Type B pancreatic cell (in vitro differentiated cells): ENCODE results near the gene ATP8B4. TPM values are rescaled to one million over a fixed set of nuclear protein-coding genes. Genes with fewer than 3 reads are reported as not detected.

ENCODE experiments used
- DNase-seq: peaks from one replicate; pipeline ENCODE4 v3.0.0; 2021; ENCODE audit warnings: mixed read lengths; ENCODE audit not compliant: unreplicated experiment; ENCODE audit errors: extremely low spot score
- H3K27ac Mint-ChIP-seq: 2 replicates; pipeline ENCODE4 v1.8.0; 2021; ENCODE audit warnings: mild to moderate bottlenecking, mixed read lengths
- H3K27me3 Mint-ChIP-seq: 2 replicates; pipeline ENCODE4 v1.8.0; 2021; ENCODE audit warnings: mixed read lengths
- H3K36me3 Mint-ChIP-seq: 2 replicates; pipeline ENCODE4 v1.8.0; 2021; ENCODE audit warnings: mixed read lengths
- H3K4me1 Mint-ChIP-seq: one replicate; pipeline ENCODE4 v1.8.0; 2021; ENCODE audit warnings: mixed read lengths; ENCODE audit not compliant: unreplicated experiment
- H3K4me3 Mint-ChIP-seq: 2 replicates; pipeline ENCODE4 v1.8.0; 2021; ENCODE audit warnings: mild to moderate bottlenecking, mixed read lengths
- H3K9me3 Mint-ChIP-seq: 2 replicates; pipeline ENCODE4 v1.8.0; 2021; ENCODE audit warnings: mixed read lengths
- total RNA-seq: library from RNA; stranded (reverse); gene quantifications from 2 replicates; pipeline ENCODE4 v1.2.1, GENCODE V29; 2021; ENCODE audit warnings: low replicate concordance
- TF ChIP-seq, protein P1 (sequence below): fragments of 200-600 bp; sonication (generic); conservative IDR thresholded peaks from 2 replicates; pipeline ENCODE4 v1.5.0; 2021; ENCODE audit warnings: antibody characterized with exemption, mild to moderate bottlenecking

The ATP8B4 gene
- total RNA-seq, 1 donor from 2014 or later, result 2.2 TPM

GRCh38 chr15:50113187-50113505 is 5.9 kb downstream of the ATP8B4 start:
- no peaks in the 10 kb centered on the region for H3K9me3 Mint-ChIP-seq
- TF ChIP-seq, protein P1, sequence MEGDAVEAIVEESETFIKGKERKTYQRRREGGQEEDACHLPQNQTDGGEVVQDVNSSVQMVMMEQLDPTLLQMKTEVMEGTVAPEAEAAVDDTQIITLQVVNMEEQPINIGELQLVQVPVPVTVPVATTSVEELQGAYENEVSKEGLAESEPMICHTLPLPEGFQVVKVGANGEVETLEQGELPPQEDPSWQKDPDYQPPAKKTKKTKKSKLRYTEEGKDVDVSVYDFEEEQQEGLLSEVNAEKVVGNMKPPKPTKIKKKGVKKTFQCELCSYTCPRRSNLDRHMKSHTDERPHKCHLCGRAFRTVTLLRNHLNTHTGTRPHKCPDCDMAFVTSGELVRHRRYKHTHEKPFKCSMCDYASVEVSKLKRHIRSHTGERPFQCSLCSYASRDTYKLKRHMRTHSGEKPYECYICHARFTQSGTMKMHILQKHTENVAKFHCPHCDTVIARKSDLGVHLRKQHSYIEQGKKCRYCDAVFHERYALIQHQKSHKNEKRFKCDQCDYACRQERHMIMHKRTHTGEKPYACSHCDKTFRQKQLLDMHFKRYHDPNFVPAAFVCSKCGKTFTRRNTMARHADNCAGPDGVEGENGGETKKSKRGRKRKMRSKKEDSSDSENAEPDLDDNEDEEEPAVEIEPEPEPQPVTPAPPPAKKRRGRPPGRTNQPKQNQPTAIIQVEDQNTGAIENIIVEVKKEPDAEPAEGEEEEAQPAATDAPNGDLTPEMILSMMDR, result no peak

DNA sequence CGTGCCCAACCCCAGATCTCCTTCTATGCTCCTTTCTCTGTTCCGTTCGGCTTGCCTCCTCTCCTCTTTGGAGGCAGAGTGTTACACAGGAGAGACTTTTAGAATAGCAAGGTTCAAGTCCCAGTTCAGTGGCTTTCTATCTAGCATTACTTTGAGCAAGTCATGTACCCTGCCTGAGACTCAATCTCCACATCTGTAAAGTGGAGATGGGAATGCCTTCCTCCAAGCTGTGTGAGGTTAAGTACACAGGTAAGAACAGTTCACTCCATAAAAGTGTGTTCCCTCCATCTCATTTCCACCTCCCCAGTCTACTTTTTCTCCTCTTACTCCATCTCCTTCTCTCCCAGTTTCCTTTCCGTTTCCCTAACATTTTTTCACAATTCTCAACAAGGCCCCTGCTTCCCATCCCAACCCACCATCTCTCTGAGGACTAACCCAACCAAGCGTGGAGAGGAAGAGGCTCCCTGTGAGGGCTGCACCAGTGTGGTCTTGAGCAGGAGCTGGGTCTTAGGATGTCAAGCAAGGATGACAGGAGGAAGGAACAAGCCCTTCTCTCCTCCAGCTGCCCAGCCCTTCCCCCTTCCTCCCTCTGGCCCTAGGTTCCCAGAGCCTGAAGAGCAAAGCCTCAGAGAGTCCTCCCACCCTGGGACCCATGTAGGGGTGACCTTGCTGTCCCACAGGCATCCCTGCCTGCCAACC is 6.4 kb downstream of the ATP8B4 start:
- Mint-ChIP-seq H3K36me3 (no peaks in the 10 kb centered on the region), H3K27ac (no peak overlapping the region), H3K4me3 (no peak overlapping the region), H3K27me3 (no peaks in the 10 kb centered on the region), H3K4me1 (no peaks in the 10 kb centered on the region), H3K9me3 (no peaks in the 10 kb centered on the region)
- DNase-seq, result no peak
- TF ChIP-seq, protein P1, result no peak

More at GRCh38 chr15:50113187-50113505, 5.9 kb downstream of the ATP8B4 start:
- Mint-ChIP-seq H3K36me3 (no peaks in the 10 kb centered on the region), H3K4me1 (no peaks in the 10 kb centered on the region), H3K27me3 (no peaks in the 10 kb centered on the region), H3K27ac (no peak overlapping the region), H3K4me3 (no peak overlapping the region)
- DNase-seq, result no peak

- H3K9me3 Mint-ChIP-seq, result no peaks in the 10 kb centered on the region
- H3K4me1 Mint-ChIP-seq, result no peaks in the 10 kb centered on the region
- H3K27ac Mint-ChIP-seq, result peak overlapping the region; percentile 74
- H3K36me3 Mint-ChIP-seq, result no peaks in the 10 kb centered on the region
- H3K4me3 Mint-ChIP-seq, result peak overlapping the region; percentile 26
- no peaks in the 10 kb centered on the region for H3K27me3 Mint-ChIP-seq
- DNase-seq, result no peak
- TF ChIP-seq, protein P1, result no peak
Observed at GRCh38 chr15:50110285-50110684, 8.7 kb downstream of the ATP8B4 start.

DNA sequence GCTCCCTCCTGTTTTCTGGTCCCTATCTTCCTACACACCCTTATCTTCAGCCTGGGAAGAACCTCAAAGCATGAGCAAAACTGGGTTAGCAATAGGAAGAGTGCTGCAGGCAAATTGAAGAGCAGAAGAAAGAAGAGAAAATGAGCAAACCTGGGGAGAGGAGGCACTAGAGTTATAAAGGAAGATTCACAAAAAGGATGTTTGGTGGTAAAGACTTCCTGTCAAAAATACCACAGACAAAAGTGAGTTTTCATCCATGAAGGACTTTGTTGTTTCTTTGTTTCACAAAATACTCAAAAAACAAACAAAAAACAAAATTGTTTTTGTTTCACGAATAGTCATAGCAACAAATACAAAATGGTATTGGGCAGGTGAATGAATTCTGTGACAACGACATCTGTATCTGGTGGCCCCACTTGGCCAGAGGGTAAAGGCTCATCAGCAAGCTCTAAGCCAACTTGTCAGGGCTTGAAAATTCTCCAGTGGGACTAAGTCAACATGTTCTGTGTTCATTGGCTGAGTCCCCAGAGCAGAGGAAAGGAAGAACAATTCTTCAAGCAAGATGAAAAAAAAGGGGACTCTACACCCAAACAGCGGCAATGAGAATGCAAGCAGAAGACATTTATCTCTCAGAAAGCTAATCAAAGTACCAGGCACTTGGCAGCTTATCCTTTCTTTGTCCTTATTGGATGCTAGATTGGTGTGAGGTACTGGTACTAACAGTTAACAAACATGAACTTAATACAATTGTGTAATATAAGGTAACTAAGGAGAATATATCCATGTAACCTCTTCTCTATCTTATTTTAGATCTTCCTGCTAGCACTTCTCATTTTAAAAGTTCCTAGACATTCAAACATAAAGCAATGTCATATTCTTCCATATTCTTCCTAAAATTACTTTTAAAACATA is 9.7 kb downstream of the ATP8B4 start:
- no peak for DNase-seq
- H3K27me3 Mint-ChIP-seq, result no peaks in the 10 kb centered on the region
- H3K27ac Mint-ChIP-seq, result no peak overlapping the region

DNA sequence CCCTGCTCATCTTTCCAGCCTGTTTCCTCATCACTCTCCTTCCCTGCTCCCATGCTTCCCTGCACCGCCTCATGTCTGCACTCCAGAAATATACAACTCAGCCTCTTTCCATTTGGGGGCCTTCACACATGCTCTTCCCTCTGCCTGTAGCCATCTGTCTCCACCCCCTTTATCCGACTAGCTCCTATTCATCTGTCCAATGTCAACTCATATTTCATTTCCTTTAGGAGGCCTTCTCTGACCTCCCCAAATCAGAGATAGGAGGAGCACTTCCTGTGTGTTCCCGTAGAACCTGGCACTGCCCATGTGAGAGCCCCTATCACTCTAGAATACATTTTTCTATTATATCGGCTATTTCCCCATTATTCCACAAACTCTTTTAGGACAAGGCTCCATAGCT is 10.6 kb downstream of the ATP8B4 start:
- no peaks in the 10 kb centered on the region for H3K36me3 Mint-ChIP-seq
- H3K4me3 Mint-ChIP-seq, result no peak overlapping the region
- DNase-seq, result no peak
- H3K9me3 Mint-ChIP-seq, result peaks cover under 1% of the 10 kb centered on the region
- H3K27ac Mint-ChIP-seq, result no peak overlapping the region
- H3K27me3 Mint-ChIP-seq, result no peaks in the 10 kb centered on the region
- H3K4me1 Mint-ChIP-seq, result no peaks in the 10 kb centered on the region
- TF ChIP-seq, protein P1, result no peak

More for the DNA sequence above, 9.7 kb downstream of the ATP8B4 start:
- Mint-ChIP-seq H3K36me3 (no peaks in the 10 kb centered on the region), H3K4me3 (no peak overlapping the region), H3K9me3 (no peaks in the 10 kb centered on the region), H3K4me1 (no peaks in the 10 kb centered on the region)
- TF ChIP-seq, protein P1, result no peak
